Stimulated activated CD8-positive, alpha-beta memory T cell treated with anti-CD3 and anti-CD28 coated beads, Interleukin-7, amount 100 ng/mL, for 4 hours (primary cell): ENCODE data around the gene LAMP5.

Experiments used
- DNase-seq, 2 donors: peaks; one replicate each; pipeline ENCODE4 v3.0.0-alpha.2; 2020; ENCODE audit warnings: low read depth in 2 of 2

Gene LAMP5, protein sequence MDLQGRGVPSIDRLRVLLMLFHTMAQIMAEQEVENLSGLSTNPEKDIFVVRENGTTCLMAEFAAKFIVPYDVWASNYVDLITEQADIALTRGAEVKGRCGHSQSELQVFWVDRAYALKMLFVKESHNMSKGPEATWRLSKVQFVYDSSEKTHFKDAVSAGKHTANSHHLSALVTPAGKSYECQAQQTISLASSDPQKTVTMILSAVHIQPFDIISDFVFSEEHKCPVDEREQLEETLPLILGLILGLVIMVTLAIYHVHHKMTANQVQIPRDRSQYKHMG

DNA sequence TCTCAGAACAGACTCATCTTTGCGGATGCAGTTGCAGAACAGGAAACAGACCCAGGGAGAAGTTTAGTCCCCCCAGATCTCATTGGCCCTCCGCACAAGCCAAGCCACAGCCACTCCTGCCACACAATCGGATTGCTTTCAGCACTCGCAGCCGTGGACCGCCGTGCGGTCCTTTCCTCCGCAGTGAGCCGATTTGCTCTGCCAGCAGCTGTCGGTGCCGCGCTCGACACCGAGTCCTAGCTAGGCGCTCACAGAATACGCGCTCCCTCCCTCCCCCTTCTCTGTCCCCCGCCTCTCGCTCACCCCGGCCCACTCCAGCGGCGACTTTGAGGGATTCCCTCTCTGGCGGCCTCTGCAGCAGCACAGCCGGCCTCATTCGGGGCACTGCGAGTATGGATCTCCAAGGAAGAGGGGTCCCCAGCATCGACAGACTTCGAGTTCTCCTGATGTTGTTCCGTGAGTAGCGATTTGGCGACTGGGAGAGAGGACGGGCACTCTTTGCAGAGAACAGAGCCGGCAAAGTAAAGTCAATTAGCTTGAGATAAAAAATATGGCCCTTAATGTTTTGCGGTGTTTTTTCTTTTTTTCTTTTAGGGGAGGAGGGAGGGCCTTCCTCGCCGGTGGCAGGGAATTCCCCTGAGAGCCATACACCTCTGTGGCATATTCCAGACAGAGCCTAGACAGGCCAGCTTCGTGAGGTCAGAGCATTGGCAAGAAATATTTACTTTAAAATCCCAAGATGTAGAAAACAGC, at the start of gene LAMP5:
TSS of gene LAMP5 (plus strand) at position 130 of the 753 bp plus-strand sequence. CDS start at position 393, 263 bp downstream.
- no peak for DNase-seq

GRCh38 chr20:9467995-9468394, 46.4 kb upstream of the LAMP5 start:
- DNase-seq = no peak

DNA sequence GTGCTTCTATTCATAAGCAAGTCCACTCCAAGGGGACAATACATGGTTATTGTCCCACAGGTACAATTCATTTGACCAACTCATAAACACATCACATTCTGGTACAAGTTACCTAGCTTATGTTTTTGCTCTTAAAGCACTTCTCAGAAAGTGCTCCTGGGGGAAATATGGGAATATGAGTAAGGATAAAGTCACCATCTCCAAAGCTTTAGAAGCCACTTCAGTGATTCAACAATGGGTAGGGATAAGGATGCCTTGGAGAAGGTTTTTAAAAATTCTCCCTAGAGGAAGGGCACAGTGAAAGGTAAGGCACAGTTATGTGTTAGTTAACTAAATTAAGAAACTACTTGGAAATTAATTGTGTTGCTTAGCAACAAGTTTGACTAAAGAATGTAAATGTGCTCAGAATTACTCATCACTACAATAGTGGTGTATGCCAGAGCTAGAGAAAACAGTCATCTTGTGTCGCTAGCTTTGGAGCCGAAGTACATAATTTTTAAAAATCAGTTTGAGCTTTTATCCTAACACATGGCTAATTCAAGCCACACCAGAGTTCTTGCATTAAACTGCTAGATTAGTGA, 39.5 kb upstream of the LAMP5 start:
- no peak for DNase-seq

DNA sequence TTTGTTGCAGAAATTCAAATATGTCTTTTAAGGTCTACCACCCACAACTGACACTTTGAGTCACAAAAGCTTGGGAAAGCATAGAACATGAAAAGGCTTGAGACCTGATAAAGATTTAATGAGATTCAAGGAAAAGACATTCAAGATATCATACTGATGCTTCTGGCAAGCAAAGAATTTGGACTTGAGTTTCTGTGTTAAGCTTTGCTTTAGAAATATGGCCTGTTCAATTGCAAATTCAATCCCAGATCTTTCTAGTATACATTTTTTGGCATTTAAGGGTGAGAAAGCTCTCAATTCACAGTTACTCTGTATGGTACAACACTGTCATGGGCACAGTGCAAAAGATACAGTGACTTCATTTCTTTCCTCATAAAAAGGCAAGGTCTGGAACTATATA, 38.9 kb upstream of the LAMP5 start:
- DNase-seq = no peak

DNA sequence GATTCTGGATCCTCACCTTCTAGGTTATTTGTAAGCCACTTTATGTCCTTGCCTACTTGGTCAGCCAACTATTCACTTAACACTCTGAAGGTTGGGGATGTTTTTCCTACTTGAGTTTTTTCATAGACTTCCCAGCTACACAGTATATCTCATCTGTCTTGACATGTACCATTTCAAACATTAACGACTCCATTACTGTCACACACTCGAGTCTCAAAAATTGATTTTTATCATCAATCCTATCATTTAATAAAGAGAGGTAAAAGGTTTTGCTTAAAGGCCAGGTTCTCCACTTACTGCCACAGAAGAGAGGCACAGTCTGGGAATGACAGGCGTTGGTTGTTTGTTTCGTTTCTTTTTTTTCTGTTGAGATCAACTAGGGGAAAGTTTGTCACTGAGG, 38.2 kb upstream of the LAMP5 start:
- no peak for DNase-seq

GRCh38 chr20:9476637-9477036, 37.8 kb upstream of the LAMP5 start:
- DNase-seq = no peak

DNA sequence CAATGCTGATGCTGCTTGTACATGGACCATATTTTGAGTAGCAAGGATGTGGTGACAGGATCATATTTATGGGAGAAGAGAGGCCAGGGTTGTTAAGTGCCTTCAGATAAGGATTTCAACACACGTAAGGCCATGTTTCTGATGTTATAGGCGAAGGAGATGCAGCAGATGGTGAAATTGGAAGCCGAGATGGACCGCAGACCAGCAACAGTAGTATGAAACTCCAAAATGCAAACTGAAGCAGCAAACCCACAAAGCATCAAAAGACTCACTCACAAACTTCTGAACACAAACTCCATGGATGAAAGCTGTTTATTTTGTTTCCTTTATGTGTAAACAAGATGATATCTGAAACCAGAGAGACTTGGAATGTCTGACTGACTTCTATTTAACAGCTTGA, 35.6 kb upstream of the LAMP5 start:
- no peak for DNase-seq

DNA sequence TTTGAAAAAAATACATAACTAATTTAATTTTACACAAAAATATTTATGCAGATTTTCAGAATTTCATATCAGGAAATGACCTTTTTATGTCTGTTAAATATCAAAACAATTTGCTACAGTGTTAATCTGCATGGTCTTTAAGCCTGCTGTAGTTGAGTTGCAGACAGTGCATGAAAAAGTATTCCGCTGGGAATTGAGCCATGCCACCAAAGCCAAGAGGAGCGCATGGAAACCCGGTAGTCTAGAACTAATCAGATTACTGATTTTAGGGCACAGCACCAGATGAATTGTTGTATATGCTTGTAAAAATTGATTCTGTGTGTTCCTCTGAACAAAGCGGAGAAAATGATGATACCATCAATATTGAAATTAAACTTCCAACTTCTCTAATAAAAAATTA, 34.3 kb upstream of the LAMP5 start:
- DNase-seq = no peak

DNA sequence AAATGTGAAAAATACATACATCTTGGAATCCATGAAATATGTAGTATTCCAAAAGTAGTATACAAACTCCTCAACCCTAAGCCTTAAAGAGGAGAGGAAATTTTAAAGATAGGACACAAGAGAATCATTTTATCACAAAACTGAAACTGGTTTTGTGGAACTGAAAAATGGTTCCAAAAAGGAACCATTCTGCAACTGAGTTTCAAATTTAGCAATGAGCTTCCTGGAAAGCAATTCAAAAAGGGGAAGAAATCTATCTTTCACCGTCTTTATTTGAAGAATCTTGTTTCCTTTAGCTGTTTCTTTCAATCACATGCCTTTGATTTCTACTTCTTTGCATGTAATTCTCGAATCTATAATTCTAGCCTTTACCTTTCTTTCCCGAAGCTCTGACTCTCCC, 32.2 kb upstream of the LAMP5 start:
- DNase-seq = no peak

DNA sequence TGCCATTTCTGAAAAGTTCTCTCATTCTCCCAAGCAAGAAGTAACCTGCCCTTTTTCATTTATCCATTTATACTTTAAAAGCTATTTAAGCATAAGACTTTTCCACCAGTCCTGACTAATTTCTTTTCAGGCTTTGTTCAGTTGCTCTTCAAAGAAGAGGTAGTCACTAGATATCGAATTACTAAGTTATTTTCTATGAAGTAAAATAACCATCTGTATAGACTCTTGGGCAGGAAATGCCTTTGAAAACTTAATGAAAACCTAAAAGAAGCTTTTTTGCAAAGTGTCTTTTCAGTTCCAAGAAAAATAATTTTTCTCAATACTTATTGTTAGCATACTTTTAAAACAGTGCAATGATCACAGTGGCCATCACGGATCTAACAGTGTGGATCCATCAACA, 31.3 kb upstream of the LAMP5 start:
- DNase-seq = no peak

- no peak for DNase-seq
Measured at GRCh38 chr20:9485614-9486340, 28.6 kb upstream of the LAMP5 start.

- DNase-seq = no peak
Measured at GRCh38 chr20:9487231-9487630, 27.2 kb upstream of the LAMP5 start.

DNA sequence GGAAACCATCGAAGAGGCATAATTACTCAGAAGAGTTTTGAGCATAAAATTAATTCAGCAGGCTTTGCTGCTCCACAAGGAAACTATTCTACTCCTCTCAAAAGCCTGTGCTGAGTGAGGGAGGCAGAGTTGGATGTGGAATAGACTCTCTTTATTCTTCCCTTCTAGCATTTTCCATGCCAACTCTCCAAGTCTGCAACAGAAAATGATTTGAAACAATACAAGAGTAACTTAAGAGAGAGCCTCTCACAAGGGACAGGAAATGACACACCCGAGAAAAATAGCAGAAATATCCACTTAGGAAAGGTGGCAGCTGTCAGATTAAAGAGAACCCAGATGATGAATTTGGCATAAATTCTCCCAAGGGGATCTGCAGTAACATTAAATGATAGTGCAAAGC, 26.3 kb upstream of the LAMP5 start:
- DNase-seq = no peak

DNA sequence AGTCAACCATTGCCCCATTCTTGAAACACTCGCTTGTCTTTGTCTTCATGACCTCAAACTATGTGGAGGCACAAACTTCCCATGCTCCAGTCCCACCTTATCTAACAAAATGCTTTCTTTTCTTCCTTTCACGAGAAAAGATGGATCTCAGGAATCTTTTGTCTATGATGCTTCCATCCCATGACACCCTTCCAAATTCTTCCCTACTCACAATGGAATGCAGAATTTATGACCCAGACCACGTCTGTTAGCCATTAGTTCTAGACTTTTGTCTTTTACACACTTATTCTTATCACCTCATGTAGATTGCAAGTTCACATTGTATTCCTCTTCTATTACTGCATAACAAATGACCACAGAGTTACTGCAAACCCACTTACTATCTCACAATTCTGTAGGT, 24.2 kb upstream of the LAMP5 start:
- no peak for DNase-seq

GRCh38 chr20:9490631-9491030, 23.8 kb upstream of the LAMP5 start:
- no peak for DNase-seq

- no peak for DNase-seq
Measured at GRCh38 chr20:9491324-9491723, 23.1 kb upstream of the LAMP5 start.

- no peak for DNase-seq
Measured at GRCh38 chr20:9492067-9492466, 22.3 kb upstream of the LAMP5 start.

GRCh38 chr20:9493803-9494202, 20.6 kb upstream of the LAMP5 start:
- no peak for DNase-seq

DNA sequence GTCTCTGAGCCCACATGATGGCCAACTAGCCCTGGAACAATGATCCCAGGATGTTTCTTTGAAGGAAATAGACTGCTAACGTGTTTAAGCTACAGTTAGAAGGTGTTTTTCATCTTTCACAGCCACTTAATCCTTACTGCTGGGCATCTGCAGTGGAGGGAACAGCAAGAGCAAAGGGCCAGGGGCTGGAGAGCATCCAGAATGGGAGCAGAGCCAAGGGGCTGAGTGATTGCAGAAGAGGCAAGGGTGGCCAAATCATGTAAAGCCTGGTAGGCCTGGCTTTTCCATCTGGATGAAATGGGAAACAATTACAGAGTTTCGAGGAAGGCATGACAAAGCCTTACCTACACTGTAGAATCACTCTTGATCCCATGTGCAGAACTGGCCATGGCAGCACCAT, 18.7 kb upstream of the LAMP5 start:
- no peak for DNase-seq

DNA sequence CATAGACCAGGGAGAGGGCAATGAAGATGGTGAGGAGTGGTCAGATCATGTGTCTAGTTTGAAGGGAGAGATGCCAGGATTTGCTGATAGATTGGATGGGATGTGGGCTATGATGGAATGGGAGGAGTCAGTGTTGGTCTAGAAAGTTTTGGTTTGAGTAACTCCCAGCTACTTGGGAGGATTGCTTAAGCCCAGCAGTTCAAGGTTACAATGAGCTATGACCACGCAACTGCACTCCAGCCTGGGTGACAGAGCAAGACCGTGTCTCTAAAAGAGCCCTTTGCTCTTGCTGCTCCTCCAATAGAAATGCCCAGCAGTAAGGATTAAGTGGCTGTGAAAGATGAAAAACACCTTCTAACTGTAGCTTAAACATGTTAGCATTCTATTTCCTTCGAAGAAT, 18.2 kb upstream of the LAMP5 start:
- DNase-seq = no peak

DNA sequence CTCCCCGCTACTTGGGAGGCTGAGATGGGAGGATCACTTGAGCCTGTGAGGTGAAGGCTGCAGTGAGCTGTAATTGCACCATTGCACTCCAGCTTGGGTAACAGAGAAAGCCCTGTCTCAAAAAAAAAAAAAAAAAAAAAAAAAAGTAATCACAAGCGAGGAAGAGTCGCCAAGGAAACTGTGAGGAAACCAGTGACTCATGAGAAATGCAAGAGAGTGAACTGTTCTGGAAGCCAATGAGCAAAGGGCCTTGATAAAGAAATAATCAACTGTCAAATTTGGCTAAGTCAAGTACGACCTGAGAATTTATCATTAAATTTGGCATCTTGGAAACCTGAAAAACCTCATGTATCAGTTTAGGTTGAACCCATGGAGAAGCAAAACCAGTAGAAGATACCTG, 16.1 kb upstream of the LAMP5 start:
- no peak for DNase-seq

- DNase-seq = no peak
Measured at GRCh38 chr20:9499126-9499899, 15.1 kb upstream of the LAMP5 start.
